HG03432 (cell line): ENCODE results near the gene CDX2.
"Not testable (repeated sequence)": the region's sequence is repeated elsewhere in the genome, so short reads cannot be mapped to it uniquely, and the experiment has no call there.

ENCODE experiments used
- ATAC-seq: cut with Tn5 transposase; IDR thresholded peaks from one replicate; pipeline ENCODE4 v1.9.1; 2021; ENCODE audit warnings: mild to moderate bottlenecking, moderate library complexity; ENCODE audit not compliant: unreplicated experiment

The CDX2 gene, protein sequence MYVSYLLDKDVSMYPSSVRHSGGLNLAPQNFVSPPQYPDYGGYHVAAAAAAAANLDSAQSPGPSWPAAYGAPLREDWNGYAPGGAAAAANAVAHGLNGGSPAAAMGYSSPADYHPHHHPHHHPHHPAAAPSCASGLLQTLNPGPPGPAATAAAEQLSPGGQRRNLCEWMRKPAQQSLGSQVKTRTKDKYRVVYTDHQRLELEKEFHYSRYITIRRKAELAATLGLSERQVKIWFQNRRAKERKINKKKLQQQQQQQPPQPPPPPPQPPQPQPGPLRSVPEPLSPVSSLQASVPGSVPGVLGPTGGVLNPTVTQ

DNA sequence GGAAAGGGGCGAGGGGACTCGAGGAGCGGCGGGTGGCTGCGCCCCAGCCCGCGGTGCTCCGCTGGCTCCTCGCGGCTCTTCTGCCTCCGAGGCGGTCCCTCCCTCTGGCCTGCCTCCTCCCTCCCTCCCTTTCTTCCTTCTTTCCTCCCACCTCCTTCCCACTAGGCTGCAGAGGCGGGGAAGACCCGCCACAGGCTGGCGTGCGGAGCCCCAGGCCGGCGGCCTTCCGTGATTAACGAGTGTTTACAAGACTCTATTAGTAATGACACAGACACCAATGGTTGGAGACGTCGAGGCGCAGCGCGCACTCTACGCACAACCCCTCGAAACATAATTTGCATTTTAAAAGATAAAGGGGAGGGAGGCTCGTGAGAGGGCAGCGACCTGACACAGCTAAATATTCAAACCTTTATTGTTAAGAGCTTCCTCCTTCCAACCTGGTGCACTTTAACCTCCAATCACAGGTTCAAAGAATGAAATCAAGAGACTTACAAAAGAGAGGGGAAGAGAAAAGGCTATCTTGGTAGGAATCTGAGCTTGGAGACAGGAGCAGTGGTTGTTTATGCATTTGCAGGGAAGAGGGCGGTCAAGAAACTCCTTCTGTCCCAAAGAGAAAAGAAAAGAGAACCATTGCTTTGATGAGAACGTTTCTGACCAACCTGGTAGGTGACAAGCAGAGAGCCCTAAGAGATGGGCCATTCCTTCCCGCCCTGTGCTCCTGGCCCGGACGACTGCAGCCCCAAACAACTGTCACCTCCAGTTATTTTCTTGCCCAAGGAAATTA, at the start of gene CDX2:
Gene CDX2, minus strand, starts transcription at position 234 of the 784 bp plus-strand sequence. CDS start 309 bp downstream, outside the sequence.
- no peak for ATAC-seq

DNA sequence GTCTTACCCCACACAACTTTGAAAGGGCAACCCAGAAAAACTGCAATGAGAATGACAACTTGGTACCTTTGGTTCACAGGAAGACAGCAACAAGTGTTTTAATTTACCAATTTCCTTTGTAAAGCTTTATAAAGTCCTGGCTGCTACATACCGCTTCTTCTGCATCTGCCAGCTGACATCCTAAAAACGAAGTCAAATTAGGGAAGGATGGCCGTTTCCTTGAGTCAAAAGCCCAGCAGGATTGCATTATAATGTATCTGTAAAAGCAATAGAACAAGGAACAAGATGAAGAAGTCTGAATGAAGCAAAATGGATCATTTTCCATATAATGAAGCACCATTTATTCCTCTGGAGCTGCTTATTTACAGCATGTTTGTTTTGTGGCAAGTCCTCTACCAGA, 45.2 kb upstream of the CDX2 start:
- ATAC-seq: no peak

DNA sequence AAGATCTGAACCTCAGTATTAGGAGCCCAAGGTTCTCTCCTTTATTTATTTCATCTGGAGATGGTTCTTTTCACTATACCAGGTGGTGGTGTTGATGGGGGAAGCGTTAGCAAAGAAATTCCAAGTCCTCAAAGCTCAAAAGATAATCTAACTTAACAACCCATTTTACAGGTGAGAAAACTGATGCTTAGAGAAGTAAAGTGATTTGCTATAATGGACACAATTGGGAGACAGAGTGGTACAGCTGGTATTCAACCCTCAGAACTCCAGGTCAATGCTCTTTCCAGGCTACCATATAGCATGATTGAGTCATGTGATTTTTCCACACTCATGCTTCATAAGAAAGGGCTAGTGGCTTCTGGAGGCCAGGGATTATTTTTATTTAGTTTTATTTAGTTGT, 44.4 kb upstream of the CDX2 start:
- ATAC-seq: no peak

DNA sequence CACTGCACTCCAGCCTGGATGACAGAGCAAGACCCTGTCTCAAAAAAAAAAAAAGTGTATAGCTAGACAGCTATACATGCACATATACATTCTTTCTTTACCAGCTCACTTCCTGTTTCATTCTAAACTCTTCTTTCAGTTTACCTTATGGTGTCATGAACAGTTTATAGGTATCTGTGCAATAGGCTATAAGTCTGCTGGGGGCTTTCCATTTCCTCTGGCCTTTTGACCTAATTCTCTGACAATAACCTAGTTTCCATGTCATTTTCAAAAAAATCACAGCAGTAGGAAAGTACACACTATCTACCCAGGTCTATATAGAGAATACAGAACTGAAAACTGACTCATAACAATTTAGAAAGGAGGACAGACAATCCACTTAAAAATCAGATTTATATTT, 43.8 kb upstream of the CDX2 start:
- ATAC-seq: peak; percentile 93

DNA sequence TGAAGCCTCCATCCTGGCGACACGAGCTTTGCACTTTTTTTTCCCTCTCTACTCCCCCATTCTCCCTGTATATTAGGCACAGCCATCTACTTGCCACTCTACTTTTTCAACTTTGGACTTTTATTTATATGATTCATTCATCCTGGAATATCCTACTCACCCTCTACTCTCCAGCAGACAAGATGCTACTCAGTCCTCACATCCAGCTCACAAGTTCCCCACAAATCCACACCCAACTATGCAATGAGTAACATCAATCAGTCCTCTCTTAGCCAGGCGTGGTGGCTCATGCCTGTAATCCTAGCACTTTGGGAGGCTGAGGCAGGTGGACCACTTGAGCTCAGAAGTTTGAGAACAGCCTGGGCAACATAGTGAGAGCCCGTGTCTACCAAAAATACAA, 43.3 kb upstream of the CDX2 start:
- no peak for ATAC-seq

DNA sequence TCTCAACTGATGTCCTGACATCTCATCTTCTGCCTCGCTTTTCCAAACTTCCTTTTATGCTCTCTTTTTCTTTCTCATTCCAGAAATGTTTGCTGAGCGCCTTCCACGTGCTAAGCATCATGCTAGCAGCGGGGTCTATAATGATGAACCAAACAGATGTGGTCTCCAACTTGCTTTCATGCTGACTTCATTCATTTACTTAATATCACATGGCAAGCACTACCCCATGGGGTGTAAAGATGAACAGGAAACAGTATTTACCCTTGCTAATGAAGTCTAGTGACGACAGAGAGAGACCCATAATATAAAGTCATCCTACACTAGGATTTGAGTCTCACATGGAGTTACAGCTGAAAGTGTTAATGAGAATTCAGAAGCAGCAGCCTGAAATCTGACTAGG, 40.9 kb upstream of the CDX2 start:
- no peak for ATAC-seq

DNA sequence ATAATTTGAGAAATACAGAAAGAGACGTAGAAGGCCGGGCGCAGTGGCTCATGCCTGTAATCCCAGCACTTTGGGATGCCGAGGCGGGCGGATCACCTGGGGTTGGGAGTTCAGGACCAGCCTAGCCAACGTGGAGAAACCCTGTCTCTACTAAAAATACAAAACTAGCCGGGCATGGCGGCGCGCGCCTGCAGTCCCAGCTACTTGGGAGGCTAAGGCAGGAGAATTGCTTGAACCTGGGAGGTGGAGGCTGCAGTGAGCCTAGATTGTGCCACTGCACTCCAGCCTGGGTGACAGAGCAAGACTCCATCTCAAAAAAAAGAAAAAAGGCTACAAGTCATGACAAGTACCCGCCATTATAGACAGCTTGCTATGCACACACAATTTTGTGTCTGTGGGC, 35.9 kb upstream of the CDX2 start:
- ATAC-seq: not testable (repeated sequence)

DNA sequence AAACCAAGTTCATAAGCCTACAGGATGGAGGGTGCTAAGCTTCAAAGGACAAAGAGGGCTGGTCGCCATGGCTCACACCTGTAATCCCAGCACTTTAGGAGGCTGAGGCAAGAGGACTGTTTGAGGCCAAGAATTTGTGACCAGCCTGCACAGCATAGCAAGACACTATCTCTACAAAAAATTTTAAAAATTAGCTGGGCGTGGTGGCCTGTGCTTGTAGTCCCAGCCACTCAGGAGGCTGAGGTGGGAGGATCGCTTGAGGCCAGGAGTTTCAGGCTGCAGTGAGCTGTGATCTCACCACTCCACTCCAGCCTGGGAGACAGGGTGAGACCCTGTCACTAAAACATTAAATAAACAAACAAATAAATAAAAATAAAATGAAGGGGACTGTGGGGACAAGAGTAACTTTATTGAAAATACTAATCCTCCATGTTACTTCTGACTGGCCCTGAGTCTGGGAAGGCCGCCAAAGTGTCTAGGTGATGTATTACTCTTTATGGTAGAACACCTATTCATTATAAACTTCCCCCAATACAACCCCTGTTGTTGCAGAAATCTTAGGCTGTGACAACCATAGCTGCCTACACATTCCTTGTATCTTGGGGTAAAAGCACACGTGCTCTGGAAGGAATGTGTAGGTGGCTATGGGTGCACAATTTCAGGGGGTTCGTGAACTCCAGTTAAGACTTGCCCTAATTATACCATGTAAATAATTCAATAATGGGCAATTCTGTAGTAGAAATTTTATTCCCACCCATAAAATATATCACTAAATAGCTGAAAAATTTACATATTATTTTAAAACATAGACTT, 34.0 kb upstream of the CDX2 start:
- ATAC-seq: no peak

DNA sequence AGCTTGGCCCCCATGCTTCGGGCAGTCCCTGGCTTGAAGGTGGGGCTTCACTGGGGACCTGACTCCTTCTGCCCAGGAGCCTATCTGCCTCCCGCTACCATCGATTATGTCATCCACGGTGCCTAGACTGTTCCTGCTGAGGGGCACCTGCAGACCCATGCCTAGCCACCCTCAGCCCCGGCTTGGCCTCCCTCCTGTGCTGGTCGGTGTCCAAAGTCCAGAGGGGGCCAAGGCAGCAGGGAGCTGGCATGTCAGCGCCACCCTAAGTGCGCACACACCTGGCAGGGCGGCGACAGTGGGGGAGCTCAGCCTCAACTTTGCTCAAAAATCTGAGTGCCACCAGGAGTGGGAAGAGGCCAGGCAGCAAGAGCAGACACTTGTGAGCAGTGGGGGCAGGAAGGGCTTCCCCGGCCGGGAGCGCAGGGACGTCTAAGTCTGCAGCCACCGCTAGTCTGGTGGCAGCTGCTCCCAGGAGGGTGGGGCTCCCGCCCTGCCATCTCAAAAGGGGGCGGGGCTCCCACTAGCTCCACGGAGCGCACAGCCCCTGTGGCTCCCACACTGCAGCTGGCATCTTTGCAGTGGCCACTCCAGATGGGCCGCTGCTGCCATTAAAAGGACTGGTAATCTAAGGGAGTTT, 32.8 kb upstream of the CDX2 start:
- no peak for ATAC-seq

DNA sequence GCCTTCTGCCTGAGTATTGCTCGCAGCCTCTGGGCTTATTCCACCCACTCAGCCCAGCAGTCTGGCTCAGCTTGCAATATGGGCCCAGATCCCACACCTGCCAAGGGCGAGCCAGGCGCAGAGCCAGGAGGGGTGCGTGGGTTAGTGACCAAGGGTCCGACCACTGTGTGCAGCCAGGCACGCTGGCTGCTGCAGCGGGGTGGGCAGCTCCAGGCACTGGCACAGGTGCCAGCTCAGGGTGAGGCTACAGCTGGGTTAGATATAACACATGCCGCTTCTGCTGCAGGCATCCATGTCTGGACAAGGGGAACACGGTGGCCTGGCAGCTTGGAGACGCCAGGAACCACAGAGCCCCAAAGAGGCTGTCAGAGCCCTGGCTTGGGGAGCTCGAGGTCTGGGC, 31.9 kb upstream of the CDX2 start:
- no peak for ATAC-seq

DNA sequence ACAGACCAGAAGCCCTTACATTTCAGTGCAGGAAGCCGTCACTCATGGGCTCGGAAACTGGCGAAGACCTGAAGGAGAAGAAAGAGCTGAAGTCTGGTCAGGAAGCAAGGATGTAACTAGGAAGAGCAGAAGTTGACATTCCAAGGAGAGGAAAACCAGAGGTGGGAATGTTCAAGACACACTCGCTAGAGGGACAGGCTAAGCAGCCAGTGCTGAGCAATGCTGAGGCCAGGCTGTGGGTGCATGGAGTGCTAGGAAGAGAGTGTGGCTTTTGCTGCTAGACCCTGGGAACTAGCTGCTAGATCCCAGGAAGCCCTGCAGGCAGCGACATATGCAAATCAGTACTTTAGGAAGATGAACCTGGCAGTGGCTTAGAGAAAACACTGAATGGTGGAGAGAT, 31.5 kb upstream of the CDX2 start:
- ATAC-seq: no peak

DNA sequence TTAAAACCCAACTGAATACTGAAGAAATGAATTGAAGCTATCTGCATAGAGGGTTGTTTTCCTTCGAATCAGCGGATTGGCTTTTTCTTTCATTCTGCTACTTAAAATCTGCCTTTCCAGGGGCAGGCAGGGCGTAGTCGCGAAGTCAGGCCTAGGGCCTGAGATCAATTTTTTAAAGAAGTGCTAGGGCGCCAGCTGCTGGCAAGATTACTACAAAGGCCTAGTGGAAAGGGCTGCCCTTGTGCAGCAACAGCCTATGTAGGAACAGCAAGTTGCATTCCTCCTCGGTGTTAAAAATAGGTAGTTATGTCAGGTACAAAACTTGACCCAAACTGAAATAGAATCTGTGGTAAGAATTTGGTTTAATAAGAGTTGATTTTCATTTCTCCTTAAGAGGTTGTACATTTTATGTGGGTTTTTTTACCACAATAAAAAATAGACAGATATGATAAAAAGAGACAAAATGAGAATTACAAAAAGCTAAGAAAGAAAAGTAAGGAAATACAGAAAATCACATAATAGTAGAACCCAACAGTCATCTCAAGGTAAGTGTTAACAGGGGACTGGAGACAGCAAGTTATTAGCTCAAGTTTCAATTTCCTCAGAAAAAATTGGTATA, 28.9 kb upstream of the CDX2 start:
- peak; percentile 51 for ATAC-seq

DNA sequence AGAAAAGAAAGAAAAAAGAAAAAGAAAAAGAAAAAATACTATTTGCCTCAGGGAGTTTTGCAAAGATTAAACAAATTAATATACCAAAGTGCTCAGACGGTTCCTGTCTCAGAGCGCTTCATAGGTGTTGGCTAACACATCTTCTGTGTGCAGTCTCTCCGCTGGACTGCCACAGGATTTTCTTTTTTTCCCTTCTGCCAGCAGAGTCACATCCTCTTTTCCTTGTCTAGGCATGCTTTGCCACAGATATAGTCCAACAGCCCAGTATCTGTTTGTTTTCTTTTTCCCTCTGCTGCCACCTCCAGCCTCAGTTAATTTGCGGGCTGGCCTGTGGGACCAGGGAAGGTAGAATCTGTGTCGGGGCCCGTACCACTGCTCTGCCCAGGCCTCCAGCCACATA, 22.8 kb upstream of the CDX2 start:
- no peak for ATAC-seq

DNA sequence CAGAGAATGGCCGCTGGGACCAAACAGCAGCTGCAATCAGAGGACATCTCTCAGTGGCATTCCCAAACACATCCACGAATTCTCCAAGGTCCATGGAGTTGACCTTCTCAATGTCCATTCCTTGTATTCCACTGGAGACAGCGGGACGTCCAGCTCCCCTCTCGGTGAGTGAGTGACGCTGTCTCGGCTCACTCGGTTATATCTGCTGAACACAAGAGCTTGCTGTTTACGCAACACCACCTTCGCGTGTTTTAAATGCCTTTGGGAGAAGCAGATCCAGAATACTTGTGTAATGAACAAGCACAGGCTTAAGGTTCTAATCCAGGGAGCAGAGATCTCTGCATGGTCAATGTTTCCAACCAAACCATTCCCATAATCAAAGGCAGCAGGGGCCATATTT, 19.4 kb upstream of the CDX2 start, which contains the start of gene URAD:
Gene URAD, minus strand, starts transcription at position 174 of the 400 bp plus-strand sequence. Its CDS starts 56 bp downstream, at position 118.
- ATAC-seq: no peak

DNA sequence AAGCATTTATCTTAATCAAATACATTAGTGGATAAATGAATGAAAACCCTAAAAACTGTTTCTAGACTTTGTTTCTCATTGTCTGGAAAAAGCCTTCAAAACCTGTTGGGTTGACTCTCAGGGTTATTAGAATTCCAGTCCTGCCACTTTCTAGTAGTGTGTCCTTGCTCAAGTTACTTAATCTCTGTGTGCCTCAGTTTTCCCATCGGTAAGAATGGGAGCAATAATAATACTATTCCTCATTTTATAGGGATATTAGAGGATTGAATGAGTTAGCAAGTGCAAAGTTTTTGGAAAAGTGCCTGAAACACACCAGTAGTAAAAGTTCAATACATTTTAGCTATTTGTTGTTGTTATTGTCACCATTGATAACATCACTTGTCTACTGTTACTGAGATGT, 16.5 kb upstream of the CDX2 start:
- no peak for ATAC-seq

DNA sequence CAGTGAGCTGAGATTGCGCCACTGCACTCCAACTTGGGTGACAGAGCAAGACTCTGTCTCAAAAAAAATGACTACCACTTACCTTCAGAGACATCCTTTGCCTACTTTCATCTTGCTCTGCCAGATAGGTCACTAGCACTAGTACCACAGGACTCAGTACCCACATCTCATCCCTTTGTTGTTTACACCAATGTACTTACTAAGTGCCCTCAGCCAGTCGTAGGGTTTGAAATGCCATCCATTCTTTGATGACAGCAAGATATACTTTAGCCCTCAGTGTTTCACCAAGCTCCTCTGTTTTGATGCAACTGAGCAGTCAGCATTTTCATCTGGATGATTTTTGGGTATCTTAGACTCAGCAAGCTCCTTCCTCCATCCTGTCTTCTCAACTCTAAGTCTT, 13.2 kb upstream of the CDX2 start:
- ATAC-seq: no peak

DNA sequence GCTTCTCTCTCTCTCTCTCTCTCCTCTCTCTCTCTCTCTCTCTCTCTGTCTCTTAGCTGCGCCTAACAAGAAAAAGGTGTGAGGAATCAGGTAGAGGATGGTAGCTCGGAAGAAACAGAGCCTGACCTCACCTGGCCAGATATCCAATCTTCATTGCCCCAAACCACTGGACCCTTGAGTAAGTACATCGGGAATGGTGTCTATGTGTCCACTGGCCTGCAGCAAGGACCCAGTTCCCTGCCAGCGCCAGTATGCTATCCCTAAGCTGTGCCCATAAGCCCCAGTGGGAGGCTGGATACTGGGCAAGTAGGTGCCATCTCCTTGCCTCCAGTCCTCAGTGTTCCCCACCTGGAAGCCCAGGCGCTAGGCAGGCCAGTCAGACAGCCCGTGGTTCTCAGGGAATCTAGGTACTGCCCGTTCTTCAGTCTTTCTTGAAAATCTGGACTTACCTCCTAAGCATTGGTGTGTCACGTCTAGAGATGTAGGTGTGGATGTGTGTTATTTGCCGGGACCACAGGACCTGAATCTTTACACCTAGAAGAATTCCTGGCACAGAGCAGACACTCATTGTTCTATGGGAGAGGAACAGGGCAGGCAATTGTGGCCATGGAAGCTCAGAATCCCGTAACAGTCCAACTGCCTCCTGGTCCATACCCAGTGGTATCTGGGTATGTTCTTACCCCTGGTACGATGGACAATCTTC, 12.0 kb upstream of the CDX2 start:
- ATAC-seq: no peak

DNA sequence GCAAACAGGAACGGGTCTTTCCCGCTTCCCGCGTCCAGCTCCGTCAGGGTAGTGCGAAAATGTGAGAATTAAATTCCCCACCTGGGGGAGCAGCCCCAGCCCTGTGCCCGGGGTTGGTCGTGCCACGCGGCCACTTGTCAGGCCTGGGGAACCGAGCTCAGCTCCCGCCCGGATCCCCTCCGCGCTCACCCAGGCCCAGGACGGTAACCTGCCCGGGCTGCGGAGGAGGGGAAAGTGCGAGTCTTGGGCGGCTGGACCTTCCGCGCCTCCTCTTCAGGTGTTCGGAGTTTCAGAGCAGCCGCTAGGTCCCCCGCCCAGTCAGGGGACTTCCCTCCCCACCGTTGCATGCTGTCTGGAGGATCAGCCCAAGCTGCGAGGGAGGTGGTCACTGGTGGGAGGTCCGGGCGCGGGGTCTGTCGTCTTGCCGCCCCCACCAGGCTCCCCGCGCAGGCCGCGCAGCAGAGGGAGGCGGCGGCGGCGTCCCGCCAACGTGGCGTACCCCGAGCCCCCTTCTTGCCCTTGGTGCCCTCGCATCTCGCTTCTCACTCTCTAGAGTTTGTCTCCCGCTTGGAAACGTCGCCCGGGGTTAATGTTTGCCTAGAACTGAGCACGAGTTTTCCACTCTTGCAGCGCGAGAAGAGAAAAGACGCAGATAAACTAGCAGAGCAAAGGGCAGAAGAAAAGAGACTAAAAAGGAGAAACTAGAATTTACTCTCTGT, 11.3 kb upstream of the CDX2 start:
- ATAC-seq: no peak

DNA sequence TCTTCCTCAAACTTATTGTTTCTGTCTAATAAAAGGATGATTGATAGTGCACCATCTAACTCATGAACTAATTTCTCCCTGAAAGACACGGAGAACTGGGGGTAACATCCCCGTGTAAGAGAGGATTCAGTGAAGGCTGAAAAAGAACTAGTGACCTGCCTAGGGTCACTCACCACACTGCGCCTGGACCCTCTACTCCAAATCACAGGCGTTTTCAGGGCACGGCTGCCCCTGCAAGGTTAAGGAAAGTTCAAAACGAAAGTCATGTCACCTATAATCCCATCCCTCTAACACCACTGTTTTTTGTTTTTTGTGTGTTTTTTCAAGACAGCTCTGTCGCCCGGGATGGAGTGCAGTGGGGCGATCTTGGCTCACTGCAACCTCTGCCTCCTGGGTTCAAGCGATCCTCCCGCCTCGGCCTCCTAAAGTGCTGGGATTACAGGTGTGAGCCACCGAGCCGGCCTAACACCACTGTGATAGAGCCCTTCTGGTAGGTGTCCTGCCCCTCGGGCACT, 10.7 kb upstream of the CDX2 start:
- no peak for ATAC-seq
